ENCODE results near the gene RSRC1.
"Not testable (repeated sequence)": the region's sequence is repeated elsewhere in the genome, so short reads cannot be mapped to it uniquely, and the experiment has no call there.

RSRC1 gene

GRCh38 chr3:158109804-158110657, at the start of gene RSRC1:
Gene RSRC1 (plus strand): TSS chr3:158110089. CDS start chr3:158122105, 12,016 bp downstream.
- peak; percentile 69 to 71 for DNase-seq

- DNase-seq: not testable (repeated sequence)
Measured at GRCh38 chr3:158065574-158065973, 44.3 kb upstream of the RSRC1 start.

GRCh38 chr3:158072790-158073189, 37.1 kb upstream of the RSRC1 start:
- no peak for DNase-seq

- DNase-seq: no peak
Measured at GRCh38 chr3:158074591-158074990, 35.3 kb upstream of the RSRC1 start.

GRCh38 chr3:158079599-158079998, 30.3 kb upstream of the RSRC1 start:
- no peak for DNase-seq

GRCh38 chr3:158084651-158085050, 25.2 kb upstream of the RSRC1 start:
- DNase-seq: no peak

- no peak for DNase-seq
Measured at GRCh38 chr3:158085358-158085757, 24.5 kb upstream of the RSRC1 start.

- DNase-seq: no peak
Measured at GRCh38 chr3:158085931-158086330, 24.0 kb upstream of the RSRC1 start.

GRCh38 chr3:158086361-158086760, 23.5 kb upstream of the RSRC1 start:
- DNase-seq: no peak

GRCh38 chr3:158086776-158087175, 23.1 kb upstream of the RSRC1 start:
- DNase-seq: no peak

- DNase-seq: no peak
Measured at GRCh38 chr3:158091531-158091930, 18.4 kb upstream of the RSRC1 start.

GRCh38 chr3:158093526-158093925, 16.4 kb upstream of the RSRC1 start:
- no peak for DNase-seq

- no peak for DNase-seq
Measured at GRCh38 chr3:158094235-158095110, 15.4 kb upstream of the RSRC1 start.

- DNase-seq: no peak
Measured at GRCh38 chr3:158095111-158095813, 14.6 kb upstream of the RSRC1 start.

- no peak for DNase-seq
Measured at GRCh38 chr3:158095814-158096704, 13.8 kb upstream of the RSRC1 start.

GRCh38 chr3:158097081-158097592, 12.8 kb upstream of the RSRC1 start:
- DNase-seq: no peak

- DNase-seq: peak; percentile 39 to 41
Measured at GRCh38 chr3:158097593-158098308, 12.1 kb upstream of the RSRC1 start.

- DNase-seq: no peak
Measured at GRCh38 chr3:158098309-158098639, 11.6 kb upstream of the RSRC1 start.

- DNase-seq: no peak
Measured at GRCh38 chr3:158098834-158099424, 11.0 kb upstream of the RSRC1 start.

- DNase-seq: no peak
Measured at GRCh38 chr3:158100681-158101080, 9.2 kb upstream of the RSRC1 start.
